OCI-LY1 (cell line): ENCODE results near the gene TBL1Y.

Source experiments
- H2AFZ ChIP-seq: fragments of 200-600 bp; sonication (generic), shearing (Covaris generic); 2 replicates; pipeline ENCODE4 v1.6.0; 2014; ENCODE audit warnings: antibody characterized with exemption, mild to moderate bottlenecking, low read length
- H3F3A ChIP-seq: fragments of 200-600 bp; sonication (generic), shearing (Covaris generic); 2 replicates; pipeline ENCODE4 v1.6.0; 2014; ENCODE audit warnings: mild to moderate bottlenecking, antibody characterized with exemption, low read length, moderate library complexity; ENCODE audit not compliant: insufficient read depth
- H3K27ac ChIP-seq: fragments of 200-600 bp; sonication (generic); 2 replicates; pipeline ENCODE4 v1.5.1; 2014; ENCODE audit warnings: low read length, mixed run types, mild to moderate bottlenecking, low read depth; ENCODE audit not compliant: poor library complexity, severe bottlenecking
- H3K27me3 ChIP-seq: fragments of 200-600 bp; sonication (generic); 2 replicates; pipeline ENCODE4 v1.6.0; 2014; ENCODE audit warnings: antibody characterized with exemption, mild to moderate bottlenecking, low read length, moderate library complexity; ENCODE audit not compliant: insufficient read depth
- H3K36me3 ChIP-seq: fragments of 200-600 bp; sonication (generic); 2 replicates; pipeline ENCODE4 v1.6.1; 2014; ENCODE audit warnings: mild to moderate bottlenecking, antibody characterized with exemption, low read length, moderate library complexity, mixed read lengths; ENCODE audit not compliant: insufficient read depth
- H3K4me1 ChIP-seq: fragments of 200-600 bp; sonication (generic); 2 replicates; pipeline ENCODE4 v1.5.1; 2014; ENCODE audit warnings: mild to moderate bottlenecking, low read length, moderate library complexity; ENCODE audit not compliant: insufficient read depth, severe bottlenecking
- H3K4me2 ChIP-seq: fragments of 200-600 bp; sonication (generic), shearing (Covaris generic); 2 replicates; pipeline ENCODE4 v1.6.1; 2014; ENCODE audit warnings: low read length
- H3K4me3 ChIP-seq: fragments of 200-600 bp; sonication (generic); 2 replicates; pipeline ENCODE4 v1.5.1; 2014; ENCODE audit warnings: low read length, low read depth, mild to moderate bottlenecking, mixed read lengths; ENCODE audit not compliant: poor library complexity, severe bottlenecking
- H3K79me2 ChIP-seq: fragments of 200-600 bp; shearing (Covaris generic); 2 replicates; pipeline ENCODE4 v1.6.1; 2016; ENCODE audit warnings: mixed run types, low read length, mixed read lengths; ENCODE audit not compliant: insufficient read depth
- H3K9ac ChIP-seq: fragments of 200-600 bp; sonication (generic), shearing (Covaris generic); 2 replicates; pipeline ENCODE4 v1.6.1; 2014; ENCODE audit warnings: mild to moderate bottlenecking, low read length, mixed read lengths
- H3K9me2 ChIP-seq: fragments of 200-600 bp; sonication (generic), shearing (Covaris generic); 2 replicates; pipeline ENCODE4 v1.6.1; 2014; ENCODE audit warnings: low read depth, mild to moderate bottlenecking, low read length, mixed read lengths
- H3K9me3 ChIP-seq: fragments of 200-600 bp; shearing (Covaris generic); 2 replicates; pipeline ENCODE4 v1.6.1; 2014; ENCODE audit warnings: low read length, mixed read lengths
- H4K20me1 ChIP-seq: fragments of 200-600 bp; sonication (generic), shearing (Covaris generic); 2 replicates; pipeline ENCODE4 v1.6.0; 2016; ENCODE audit warnings: mild to moderate bottlenecking, low read length; ENCODE audit not compliant: insufficient read depth
- CTCF ChIP-seq: fragments of 200-600 bp; sonication (generic), shearing (Covaris generic); IDR thresholded peaks from 2 replicates; pipeline ENCODE4 v1.5.1; 2017; ENCODE audit warnings: mild to moderate bottlenecking, antibody characterized with exemption, low read length, moderate library complexity, mixed read lengths
- EZH2 ChIP-seq: fragments of 200-600 bp; sonication (generic), shearing (Covaris generic); IDR thresholded peaks from 2 replicates; pipeline ENCODE4 v1.8.0; 2017; ENCODE audit warnings: borderline replicate concordance, mixed run types, mild to moderate bottlenecking, antibody characterized with exemption, low read length, moderate library complexity, mixed read lengths

The TBL1Y gene

GRCh38 chrY:6911253-6911881 lies 870 bp downstream of the TBL1Y start, which contains the start of gene AMELY:
Gene AMELY, minus strand, starts transcription at chrY:6911752. Its CDS starts 39,144 bp downstream, at chrY:6872608.
- Histone ChIP-seq H3K9ac (no peak within 1 kb of the TSS), H3K79me2 (no peaks in the 10 kb centered on the region)

GRCh38 chrY:6913362-6913761 lies 2.9 kb downstream of the TBL1Y start:
- TF ChIP-seq EZH2 (no peak), CTCF (no peak)
- Histone ChIP-seq H3F3A (no peaks in the 10 kb centered on the region), H3K9ac (no peak overlapping the region), H3K9me3 (no peaks in the 10 kb centered on the region), H3K4me1 (no peaks in the 10 kb centered on the region), H3K27ac (no peak overlapping the region), H3K9me2 (no peaks in the 10 kb centered on the region), H3K36me3 (no peaks in the 10 kb centered on the region), H4K20me1 (no peaks in the 10 kb centered on the region), H2AFZ (no peak overlapping the region), H3K27me3 (no peaks in the 10 kb centered on the region), H3K4me3 (no peak overlapping the region), H3K79me2 (no peaks in the 10 kb centered on the region), H3K4me2 (no peak overlapping the region)

More at GRCh38 chrY:6911253-6911881, 870 bp downstream of the TBL1Y start, which contains the start of gene AMELY:
- Histone ChIP-seq H3K4me1 (no peaks in the 10 kb centered on the region), H3K4me2 (no peak within 1 kb of the TSS), H3K27ac (no peak within 1 kb of the TSS), H3K27me3 (no peaks in the 10 kb centered on the region), H3K9me2 (no peaks in the 10 kb centered on the region), H3K36me3 (no peaks in the 10 kb centered on the region), H4K20me1 (no peaks in the 10 kb centered on the region), H2AFZ (no peak within 1 kb of the TSS), H3K4me3 (no peak within 1 kb of the TSS), H3F3A (no peaks in the 10 kb centered on the region), H3K9me3 (no peaks in the 10 kb centered on the region)
- TF ChIP-seq CTCF (no peak), EZH2 (no peak)

- Histone ChIP-seq H3K27me3 (no peaks in the 10 kb centered on the region), H3K79me2 (no peaks in the 10 kb centered on the region), H3K4me2 (no peak overlapping the region), H3F3A (no peaks in the 10 kb centered on the region), H3K4me1 (no peaks in the 10 kb centered on the region), H3K27ac (no peak overlapping the region), H2AFZ (no peak overlapping the region), H4K20me1 (no peaks in the 10 kb centered on the region), H3K9me3 (no peaks in the 10 kb centered on the region), H3K36me3 (no peaks in the 10 kb centered on the region), H3K9me2 (no peaks in the 10 kb centered on the region), H3K4me3 (no peak overlapping the region), H3K9ac (no peak overlapping the region)
- TF ChIP-seq EZH2, result no peak
- TF ChIP-seq CTCF, result no peak
Observed at GRCh38 chrY:6921061-6921460, 10.6 kb downstream of the TBL1Y start.
